CD4-positive, alpha-beta T cell treated with Interferon gamma for 1 hour (primary cell): Measurements from ENCODE around the gene METTL1.
A peak's percentile ranks its signal among the peaks of the same experiment; 100 is the strongest.

Experiments used
- DNase-seq: peaks from one replicate; pipeline ENCODE4 v3.0.0-alpha.2; 2020

The METTL1 gene

GRCh38 chr12:57751788-57752667, 19.9 kb downstream of the METTL1 start, which contains the start of gene CDK4:
TSS of gene CDK4 (minus strand) at chr12:57752310. CDS start at chr12:57751717, 593 bp downstream.
- peak; percentile 100 for DNase-seq

GRCh38 chr12:57751432-57751787, 20.5 kb downstream of the METTL1 start:
- no peak for DNase-seq

GRCh38 chr12:57750561-57751431, 21.1 kb downstream of the METTL1 start:
- DNase-seq: no peak

- no peak for DNase-seq
Measured at GRCh38 chr12:57749061-57749460, 22.8 kb downstream of the METTL1 start.

GRCh38 chr12:57746025-57746424, 25.9 kb downstream of the METTL1 start:
- DNase-seq: no peak

GRCh38 chr12:57745485-57745881, 26.4 kb downstream of the METTL1 start:
- DNase-seq: no peak

GRCh38 chr12:57744777-57745484, 27.0 kb downstream of the METTL1 start, which contains the start of gene TSPAN31:
TSS of gene TSPAN31 (plus strand) at chr12:57745039. CDS start at chr12:57745155, 116 bp downstream.
- peak; percentile 97 for DNase-seq

- DNase-seq: peak; percentile 86
Measured at GRCh38 chr12:57744194-57744776, 27.6 kb downstream of the METTL1 start.

- DNase-seq: no peak
Measured at GRCh38 chr12:57743769-57744168, 28.1 kb downstream of the METTL1 start.

GRCh38 chr12:57741844-57742738, 29.8 kb downstream of the METTL1 start:
- peak; percentile 85 for DNase-seq

- DNase-seq: no peak
Measured at GRCh38 chr12:57741413-57741789, 30.5 kb downstream of the METTL1 start.

GRCh38 chr12:57740656-57741412, 31.1 kb downstream of the METTL1 start:
- peak; percentile 85 for DNase-seq

- no peak for DNase-seq
Measured at GRCh38 chr12:57739914-57740538, 31.9 kb downstream of the METTL1 start.

GRCh38 chr12:57739387-57739786, 32.5 kb downstream of the METTL1 start:
- DNase-seq: no peak

GRCh38 chr12:57738661-57739237, 33.2 kb downstream of the METTL1 start, which contains the start of gene AGAP2:
TSS of gene AGAP2 (minus strand) at chr12:57738742. CDS start at chr12:57738246, 496 bp downstream.
- DNase-seq: no peak

- DNase-seq: no peak
Measured at GRCh38 chr12:57737467-57738460, 34.1 kb downstream of the METTL1 start.

- DNase-seq: no peak
Measured at GRCh38 chr12:57736741-57737466, 35.0 kb downstream of the METTL1 start.
